HG03575 (cell line): ENCODE data around the gene MAPT.
"Not testable (repeated sequence)": the region's sequence is repeated elsewhere in the genome, so short reads cannot be mapped to it uniquely, and the experiment has no call there.

Experiments
- ATAC-seq: cut with Tn5 transposase; IDR thresholded peaks from one replicate; pipeline ENCODE4 v1.9.1; 2021; ENCODE audit not compliant: unreplicated experiment, insufficient number of reproducible peaks, low FRiP score; ENCODE audit errors: extremely low read depth

Gene MAPT

GRCh38 chr17:45917081-45917480, 22.7 kb downstream of the MAPT start:
- no peak for ATAC-seq

- no peak for ATAC-seq
These were observed 23.9 kb downstream of the MAPT start for GRCh38 chr17:45918241-45918745.

- no peak for ATAC-seq
These were observed 24.8 kb downstream of the MAPT start for GRCh38 chr17:45919136-45919535.

- no peak for ATAC-seq
These were observed 25.7 kb downstream of the MAPT start for GRCh38 chr17:45920083-45920482.

GRCh38 chr17:45923511-45924268, 29.3 kb downstream of the MAPT start:
- no peak for ATAC-seq

GRCh38 chr17:45924332-45924820, 30.0 kb downstream of the MAPT start:
- no peak for ATAC-seq

- no peak for ATAC-seq
These were observed 31.0 kb downstream of the MAPT start for GRCh38 chr17:45925311-45925710.

- ATAC-seq, result no peak
These were observed 32.9 kb downstream of the MAPT start for GRCh38 chr17:45927247-45927646.

- ATAC-seq, result no peak
These were observed 35.0 kb downstream of the MAPT start for GRCh38 chr17:45929344-45929743.

GRCh38 chr17:45930420-45930951, 36.1 kb downstream of the MAPT start:
- no peak for ATAC-seq

GRCh38 chr17:45931677-45932076, 37.3 kb downstream of the MAPT start:
- no peak for ATAC-seq

GRCh38 chr17:45934044-45934979, 40.0 kb downstream of the MAPT start:
- ATAC-seq, result no peak

GRCh38 chr17:45935197-45935709, 40.9 kb downstream of the MAPT start:
- ATAC-seq, result no peak

- ATAC-seq, result no peak
These were observed 41.6 kb downstream of the MAPT start for GRCh38 chr17:45935710-45936509.

GRCh38 chr17:45936610-45937009, 42.3 kb downstream of the MAPT start:
- no peak for ATAC-seq

GRCh38 chr17:45937186-45937585, 42.8 kb downstream of the MAPT start:
- not testable (repeated sequence) for ATAC-seq

GRCh38 chr17:45939395-45939794, 45.0 kb downstream of the MAPT start:
- ATAC-seq, result no peak

GRCh38 chr17:45940293-45940692, 45.9 kb downstream of the MAPT start:
- ATAC-seq, result no peak
